Pancreas (tissue), 10 donors: Measurements from ENCODE around the gene DZANK1. TPM values are rescaled to one million over a fixed set of nuclear protein-coding genes. Genes with fewer than 3 reads are reported as not detected.

Experiments
- ATAC-seq, 4 donors: fragments of 200-7000 bp; cut with Tn5 transposase; one replicate each; pipeline versions ENCODE4 v1.8.0 to v1.9.1; 2020; ENCODE audit warnings: mild to moderate bottlenecking in 4 of 4, moderate library complexity in 4 of 4
- DNase-seq, 6 donors: peaks; one replicate each; pipeline ENCODE4 v3.0.0-alpha.2; 2020
- FAIRE-seq: peaks from 2 replicates; lab custom pipeline; 2012; peaks lifted over from hg19 to GRCh38; lab: Jason Lieb, UNC
- H3K27ac ChIP-seq, 4 donors: fragments of 200-600 bp; sonication (generic); 1 replicate in 3 of 4; 2 replicates in 1 of 4; pipeline versions ENCODE4 v1.5.0 to v1.8.0; 2020
- H3K27me3 ChIP-seq, 4 donors: fragments of 200-600 bp; one replicate each; pipeline ENCODE4 v1.8.0; 2021
- H3K36me3 ChIP-seq, 3 donors: fragments of 200-600 bp; sonication (generic) in 1 of 3; one replicate each; pipeline versions ENCODE4 v1.5.0 to v1.8.0; 2020 to 2021
- H3K4me1 ChIP-seq, 3 donors: fragments of 200-600 bp; one replicate each; pipeline ENCODE4 v1.8.0; 2021
- H3K4me3 ChIP-seq, 4 donors: fragments of 200-600 bp; sonication (generic) in 2 of 4; one replicate each; pipeline versions ENCODE4 v1.5.0 to v1.8.0; 2020 to 2021
- H3K9me3 ChIP-seq, 4 donors: fragments of 200-600 bp; one replicate each; pipeline ENCODE4 v1.8.0; 2021
- CTCF ChIP-seq, 4 donors: fragments of 200-600 bp; sonication (generic) in 3 of 4; IDR thresholded peaks; one replicate each; pipeline versions ENCODE4 v1.5.0 to v1.8.0; 2021; ENCODE audit warnings: antibody characterized with exemption in 4 of 4
- WGBS, 2 donors: extraction: QIAGEN DNeasy Blood & Tissue Kit; methylation state at CpG; one replicate each; pipeline ENCODE4 v1.1.7; 2013; 5-methylcytosine and 5-hydroxymethylcytosine counted together
- intact Hi-C, 3 donors: fragments of 100-400 bp; cut with DNase I; formaldehyde crosslinking; loops; one replicate each; pipeline versions ENCODE4 v1.11.1 to v1.14.2; 2022
- polyA plus RNA-seq, 2 donors: library from polyadenylated mRNA; stranded (reverse); fragments of 200-250 nt; gene quantifications; one replicate each; pipeline ENCODE4 v1.2.3, GENCODE V29; 2013
- total RNA-seq, 6 donors: library from RNA; stranded (reverse); fragmentation: NEBNext Ultra II Directional in 4 of 6; extraction: Animal tissue kit (Norgen Biotek cat#: 25700) in 4 of 6; gene quantifications; one replicate each; pipeline versions ENCODE4 v1.2.1 to v1.2.4, GENCODE V29; 2021 to 2023
- donor health status: healthy with polysubstance abuse.
- donor health status: DM: no; HTN: no; CAD: no; lungs with moderate emphysema.
- donor health status: DM: no; HTN: no; CAD: no.
- donor health status: control.
- donor health status: control.
- donor health status: Bipolar disorder and iron deficiency.
- donor health status: DM: yes; HTN: yes; CAD: no.
- donor health status: DM: no; HTN: no; CAD: no.
- donor health status: DM: no; HTN: no; CAD: no.
- donor health status: DM: yes; HTN: yes; CAD: no.

Gene DZANK1
- total and polyA plus RNA-seq, 8 donors = 0.73 to 3.6 (median 1.0) TPM

- Histone ChIP-seq H3K4me1 (no peaks in the 10 kb centered on the region), H3K27me3 (no peaks in the 10 kb centered on the region), H3K27ac (no peak overlapping the region), H3K36me3 (no peaks in the 10 kb centered on the region), H3K4me3 (no peak overlapping the region), H3K9me3 (no peaks in the 10 kb centered on the region)
- ATAC-seq = no peak
- intact Hi-C loops = no loop called here
- no peak for TF ChIP-seq CTCF (IDR thresholded peaks at IDR 0.05)
- no peak for FAIRE-seq
- 66 to 69% methylated on average over 4 of the region's 4 CpGs for WGBS, 2 donors
- DNase-seq = no peak
Measured at GRCh38 chr20:18443886-18444285, 22.9 kb downstream of the DZANK1 start.

GRCh38 chr20:18440403-18440802, 26.4 kb downstream of the DZANK1 start:
- TF ChIP-seq CTCF (IDR thresholded peaks at IDR 0.05) = no peak
- Histone ChIP-seq H3K4me3 (no peak overlapping the region), H3K36me3 (no peaks in the 10 kb centered on the region), H3K9me3 (no peaks in the 10 kb centered on the region), H3K27me3 (no peaks in the 10 kb centered on the region), H3K27ac (no peak overlapping the region), H3K4me1 (no peaks in the 10 kb centered on the region)
- no peak for FAIRE-seq
- ATAC-seq = no peak
- intact Hi-C loops = no loop called here
- no peak for DNase-seq
- 8 to 45% methylated on average over 1 of the region's 1 CpG for WGBS, 2 donors

- DNase-seq = no peak
- Histone ChIP-seq H3K36me3 (no peaks in the 10 kb centered on the region), H3K27ac (no peak overlapping the region), H3K4me1 (no peaks in the 10 kb centered on the region), H3K9me3 (no peaks in the 10 kb centered on the region), H3K4me3 (no peak overlapping the region), H3K27me3 (no peaks in the 10 kb centered on the region)
- no peak for TF ChIP-seq CTCF (IDR thresholded peaks at IDR 0.05)
- intact Hi-C loops = no loop called here
- ATAC-seq = no peak
- 80 to 81% methylated on average over 2 of the region's 2 CpGs for WGBS, 2 donors
- FAIRE-seq = no peak
Measured at GRCh38 chr20:18436847-18437246, 30.0 kb downstream of the DZANK1 start.

- ATAC-seq = no peak
- peaks cover 0 to 3% (median 0%) of the 10 kb centered on the region in 3 donors for H3K4me1 ChIP-seq
- H3K4me3 ChIP-seq = no peak overlapping the region
- no peaks in the 10 kb centered on the region for H3K9me3 ChIP-seq
- intact Hi-C loops = no loop called here
- H3K36me3 ChIP-seq = no peaks in the 10 kb centered on the region
- no peaks in the 10 kb centered on the region for H3K27me3 ChIP-seq
- H3K27ac ChIP-seq = no peak overlapping the region
- FAIRE-seq = no peak
- no peak for DNase-seq
- WGBS, 2 donors = 87 to 89% methylated on average over 6 of the region's 6 CpGs
- no peak for TF ChIP-seq CTCF (IDR thresholded peaks at IDR 0.05)
Measured at GRCh38 chr20:18431206-18431605, 35.6 kb downstream of the DZANK1 start.

GRCh38 chr20:18430172-18430826, 36.5 kb downstream of the DZANK1 start:
- no peaks in the 10 kb centered on the region for H3K9me3 ChIP-seq
- H3K4me1 ChIP-seq = peaks cover 0 to 3% (median 0%) of the 10 kb centered on the region in 3 donors
- H3K27ac ChIP-seq = no peak overlapping the region
- H3K4me3 ChIP-seq = no peak overlapping the region
- no peaks in the 10 kb centered on the region for H3K36me3 ChIP-seq
- H3K27me3 ChIP-seq = no peaks in the 10 kb centered on the region
- DNase-seq (no peak), FAIRE-seq (no peak), ATAC-seq (no peak)
- intact Hi-C loops = no loop called here
- TF ChIP-seq CTCF (IDR thresholded peaks at IDR 0.05) = no peak
- 86 to 89% methylated on average over 9 of the region's 9 CpGs for WGBS, 2 donors
